ENCODE data around the gene DIS3L2. TPM values are rescaled to one million over a fixed set of nuclear protein-coding genes. Genes with fewer than 3 reads are reported as not detected.

The DIS3L2 gene
- total and polyA plus RNA-seq, 2 experiments from 2014 or later: 9.3 to 15.6 TPM

DNA sequence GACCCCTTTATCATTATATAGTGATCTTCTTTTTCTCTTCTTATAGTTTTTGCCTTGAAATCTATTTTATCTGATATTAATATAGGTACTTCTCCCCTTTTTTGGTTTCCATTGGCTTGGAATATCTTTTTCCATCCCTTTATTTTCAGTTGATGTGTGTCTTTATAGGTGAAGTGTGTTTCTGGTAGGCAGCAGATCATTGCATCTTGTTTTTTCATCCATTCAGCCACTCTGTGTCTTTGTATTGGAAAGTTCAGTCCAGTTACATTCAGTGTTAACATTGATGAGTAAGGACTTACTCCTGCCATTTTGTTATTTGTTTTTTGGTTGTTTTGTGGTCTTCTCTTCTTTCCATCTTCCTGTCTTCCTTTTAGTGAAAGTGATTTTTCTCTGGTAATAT, 133.4 kb downstream of the DIS3L2 start:
- H3K36me3 ChIP-seq (ENCODE audit: low read depth): no peaks in the 10 kb centered on the region
- H3K79me2 ChIP-seq (ENCODE audit: insufficient read depth): peaks cover 5% of the 10 kb centered on the region; the same call in 1 of the 2 replicates
- H3K27me3 ChIP-seq (replicated peaks; ENCODE audit: insufficient read depth): no peaks in the 10 kb centered on the region
- no peaks in the 10 kb centered on the region for H3F3A ChIP-seq (ENCODE audit: insufficient read depth)
- no peaks in the 10 kb centered on the region for H3K4me1 ChIP-seq (ENCODE audit: insufficient read depth)
- peaks cover 6% of the 10 kb centered on the region; the same call in 1 of the 2 replicates for H3K9me2 ChIP-seq (ENCODE audit: insufficient read depth)
- no peak overlapping the region for H2AFZ ChIP-seq
- no peak for TF ChIP-seq EZH2 (IDR thresholded peaks at IDR 0.05; ENCODE audit: insufficient read depth, poor library complexity, severe bottlenecking)
- no peak for TF ChIP-seq EZH2phosphoT487 (IDR thresholded peaks at IDR 0.05; ENCODE audit: insufficient read depth, low read depth)
- H3K4me3 ChIP-seq: no peak overlapping the region
- no peak overlapping the region for H3K27ac ChIP-seq
- peaks cover 5% of the 10 kb centered on the region for H3K9me3 ChIP-seq (ENCODE audit: low read depth)
- in situ Hi-C loops (cut with MboI): no loop called here
- no peak overlapping the region for H3K4me2 ChIP-seq (ENCODE audit: unreplicated experiment)
- DNase-seq: no peak
- H3K9ac ChIP-seq: no peak overlapping the region
- H4K20me1 ChIP-seq (ENCODE audit: insufficient read depth): peaks cover 3% of the 10 kb centered on the region; the same call in 1 of the 2 replicates

DNA sequence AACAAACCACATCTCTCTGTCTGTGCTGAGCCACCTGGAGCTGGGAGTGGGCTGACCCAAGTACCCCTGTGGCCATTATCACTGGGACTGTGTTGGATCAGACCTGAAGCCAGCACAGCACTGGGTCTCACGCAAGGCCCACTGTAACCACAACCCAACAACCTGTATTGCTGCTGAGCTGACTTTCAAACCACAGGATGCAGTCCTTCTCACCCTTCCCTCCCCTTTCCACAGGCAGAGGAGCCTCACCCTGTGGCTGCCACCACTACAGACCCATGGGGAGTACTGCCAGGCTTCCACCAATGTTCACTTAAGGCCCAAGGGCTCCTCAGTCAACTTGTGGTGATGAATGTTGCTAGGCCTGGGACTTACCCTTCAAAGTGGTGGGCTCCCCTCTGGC, 135.7 kb downstream of the DIS3L2 start:
- H3K36me3 ChIP-seq (ENCODE audit: low read depth): no peaks in the 10 kb centered on the region
- no peak for DNase-seq
- in situ Hi-C loops (cut with MboI): no loop called here
- H3K9me3 ChIP-seq (ENCODE audit: low read depth): peaks cover 5% of the 10 kb centered on the region
- H3K4me2 ChIP-seq (ENCODE audit: unreplicated experiment): no peak overlapping the region
- H3F3A ChIP-seq (ENCODE audit: insufficient read depth): no peaks in the 10 kb centered on the region
- H3K4me1 ChIP-seq (ENCODE audit: insufficient read depth): no peaks in the 10 kb centered on the region
- H3K27ac ChIP-seq: no peak overlapping the region
- H3K4me3 ChIP-seq: no peak overlapping the region
- H3K27me3 ChIP-seq (replicated peaks; ENCODE audit: insufficient read depth): no peaks in the 10 kb centered on the region
- peaks cover under 1% of the 10 kb centered on the region; the same call in 1 of the 2 replicates for H4K20me1 ChIP-seq (ENCODE audit: insufficient read depth)
- H3K9me2 ChIP-seq (ENCODE audit: insufficient read depth): peaks cover 6% of the 10 kb centered on the region; the same call in 1 of the 2 replicates
- no peak overlapping the region for H3K9ac ChIP-seq
- H3K79me2 ChIP-seq (ENCODE audit: insufficient read depth): peaks cover 5% of the 10 kb centered on the region; the same call in 1 of the 2 replicates
- H2AFZ ChIP-seq: no peak overlapping the region
- WGBS, 2 experiments (ENCODE audit: low coverage in 1 of 2, low lambda C conversion rate in 2 of 2, missing lambda C conversion rate in 2 of 2): 92 to 100% methylated on average over 1 of the region's 1 CpG
- TF ChIP-seq EZH2phosphoT487 (IDR thresholded peaks at IDR 0.05; ENCODE audit: insufficient read depth, low read depth) (no peak), EZH2 (IDR thresholded peaks at IDR 0.05; ENCODE audit: insufficient read depth, poor library complexity, severe bottlenecking) (no peak)

DNA sequence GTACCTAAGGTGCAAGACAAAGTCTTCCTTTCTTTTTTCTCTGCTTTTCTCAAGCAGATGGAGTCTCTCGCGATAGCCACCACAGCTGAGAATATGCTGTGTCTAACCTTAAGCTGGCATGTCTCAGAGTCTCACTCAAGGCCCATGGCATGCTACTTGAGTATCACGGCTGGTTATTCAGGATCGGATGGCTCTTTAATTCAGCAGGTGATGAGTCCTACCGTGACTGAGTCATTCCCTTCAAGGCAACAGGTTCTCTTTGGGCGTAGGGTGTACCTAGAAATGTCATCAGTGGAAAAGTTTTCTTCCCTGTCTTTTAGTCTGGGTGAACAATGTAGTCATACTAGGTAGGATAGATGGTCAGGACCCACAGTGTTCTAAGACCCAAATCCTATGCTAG, 136.2 kb downstream of the DIS3L2 start:
- no peaks in the 10 kb centered on the region for H3F3A ChIP-seq (ENCODE audit: insufficient read depth)
- no peak overlapping the region for H2AFZ ChIP-seq
- in situ Hi-C loops (cut with MboI): no loop called here
- no peaks in the 10 kb centered on the region for H3K27me3 ChIP-seq (replicated peaks; ENCODE audit: insufficient read depth)
- H3K36me3 ChIP-seq (ENCODE audit: low read depth): no peaks in the 10 kb centered on the region
- peaks cover 6% of the 10 kb centered on the region; the same call in 1 of the 2 replicates for H3K9me2 ChIP-seq (ENCODE audit: insufficient read depth)
- DNase-seq: no peak
- H3K9ac ChIP-seq: no peak overlapping the region
- 96 to 99% methylated on average over 6 of the region's 6 CpGs for WGBS, 2 experiments (ENCODE audit: low coverage in 1 of 2, low lambda C conversion rate in 2 of 2, missing lambda C conversion rate in 2 of 2)
- peaks cover 5% of the 10 kb centered on the region; the same call in 1 of the 2 replicates for H3K79me2 ChIP-seq (ENCODE audit: insufficient read depth)
- H3K9me3 ChIP-seq (ENCODE audit: low read depth): peaks cover 5% of the 10 kb centered on the region
- no peak overlapping the region for H3K4me2 ChIP-seq (ENCODE audit: unreplicated experiment)
- TF ChIP-seq EZH2 (IDR thresholded peaks at IDR 0.05; ENCODE audit: insufficient read depth, poor library complexity, severe bottlenecking) (no peak), EZH2phosphoT487 (IDR thresholded peaks at IDR 0.05; ENCODE audit: insufficient read depth, low read depth) (no peak)
- no peak overlapping the region for H3K4me3 ChIP-seq
- H3K27ac ChIP-seq: no peak overlapping the region
- no peaks in the 10 kb centered on the region for H3K4me1 ChIP-seq (ENCODE audit: insufficient read depth)
- no peaks in the 10 kb centered on the region for H4K20me1 ChIP-seq (ENCODE audit: insufficient read depth)

DNA sequence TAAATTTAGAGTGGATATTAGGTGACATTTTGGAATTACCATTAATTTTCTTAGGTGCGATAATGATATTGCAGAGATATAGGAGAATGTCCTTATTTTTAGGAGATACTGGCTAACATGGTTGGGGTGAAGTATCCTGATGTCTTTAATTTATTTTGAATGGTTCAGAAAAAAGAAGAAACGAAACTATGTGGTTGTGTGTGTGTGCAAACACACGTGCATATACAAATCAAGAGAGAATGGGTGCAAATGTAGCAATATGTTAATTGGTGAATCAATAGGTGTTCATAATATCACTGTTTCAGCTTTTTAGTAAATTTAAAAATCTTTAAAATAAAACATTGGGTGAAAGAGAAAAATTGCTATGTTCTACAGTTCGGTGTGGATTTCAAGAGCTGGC, 140.9 kb downstream of the DIS3L2 start:
- H3K9ac ChIP-seq: no peak overlapping the region
- no peaks in the 10 kb centered on the region for H4K20me1 ChIP-seq (ENCODE audit: insufficient read depth)
- H3K4me1 ChIP-seq (ENCODE audit: insufficient read depth): no peaks in the 10 kb centered on the region
- no peak overlapping the region for H3K4me3 ChIP-seq
- no peaks in the 10 kb centered on the region for H3K9me3 ChIP-seq (ENCODE audit: low read depth)
- no peaks in the 10 kb centered on the region for H3K27me3 ChIP-seq (replicated peaks; ENCODE audit: insufficient read depth)
- DNase-seq: no peak
- no peaks in the 10 kb centered on the region for H3F3A ChIP-seq (ENCODE audit: insufficient read depth)
- no peak overlapping the region for H3K27ac ChIP-seq
- H3K79me2 ChIP-seq (ENCODE audit: insufficient read depth): no peaks in the 10 kb centered on the region
- WGBS, 2 experiments (ENCODE audit: low coverage in 1 of 2, low lambda C conversion rate in 2 of 2, missing lambda C conversion rate in 2 of 2): 96 to 97% methylated on average over 4 of the region's 4 CpGs
- in situ Hi-C loops (cut with MboI): no loop called here
- H2AFZ ChIP-seq: no peak overlapping the region
- no peak overlapping the region for H3K4me2 ChIP-seq (ENCODE audit: unreplicated experiment)
- H3K9me2 ChIP-seq (ENCODE audit: insufficient read depth): no peaks in the 10 kb centered on the region
- TF ChIP-seq EZH2 (IDR thresholded peaks at IDR 0.05; ENCODE audit: insufficient read depth, poor library complexity, severe bottlenecking) (no peak), EZH2phosphoT487 (IDR thresholded peaks at IDR 0.05; ENCODE audit: insufficient read depth, low read depth) (no peak)
- H3K36me3 ChIP-seq (ENCODE audit: low read depth): no peaks in the 10 kb centered on the region
